Tibial nerve (tissue), 4 donors: ENCODE data around the gene SMTNL2. TPM values are rescaled to one million over a fixed set of nuclear protein-coding genes. Genes with fewer than 3 reads are reported as not detected.

Source experiments
- DNase-seq, 2 donors: peaks; one replicate each; pipeline ENCODE4 v3.0.0-alpha.2; 2019; ENCODE audit warnings: low spot score in 2 of 2
- H3K27ac ChIP-seq, 4 donors: fragments of 200-600 bp; sonication (generic) in 3 of 4; one replicate each; pipeline ENCODE4 v1.5.1; 2017 to 2019; ENCODE audit warnings: mild to moderate bottlenecking in 1 of 4
- H3K27me3 ChIP-seq, 2 donors: fragments of 200-600 bp; sonication (generic) in 1 of 2; one replicate each; pipeline versions ENCODE4 v1.5.1 to v1.6.0; 2017 to 2019
- H3K36me3 ChIP-seq, 3 donors: fragments of 200-600 bp; sonication (generic); one replicate each; pipeline ENCODE4 v1.5.1; 2018 to 2019
- H3K4me1 ChIP-seq, 4 donors: fragments of 200-600 bp; sonication (generic) in 3 of 4; one replicate each; pipeline ENCODE4 v1.5.1; 2017 to 2019
- H3K4me3 ChIP-seq, 4 donors: fragments of 200-600 bp; sonication (generic) in 3 of 4; one replicate each; pipeline ENCODE4 v1.5.1; 2017 to 2019; ENCODE audit warnings: mild to moderate bottlenecking in 1 of 4, moderate library complexity in 1 of 4
- H3K9me3 ChIP-seq, 4 donors: fragments of 200-600 bp; sonication (generic) in 3 of 4; one replicate each; pipeline ENCODE4 v1.5.1; 2017 to 2019
- CTCF ChIP-seq, 5 experiments: fragments of 200-600 bp in 3 of 5; fragments of 450-650 bp in 2 of 5; sonication (generic) in 3 of 5; IDR thresholded peaks; one replicate each; pipeline ENCODE4 v1.5.1; 2016 to 2019; ENCODE audit warnings: antibody characterized with exemption in 5 of 5, mild to moderate bottlenecking in 3 of 5, moderate library complexity in 2 of 5
- EP300 ChIP-seq, 2 donors: sonication (generic); formaldehyde crosslinking; IDR thresholded peaks; one replicate each; pipeline ENCODE4 v1.6.1; 2017; ENCODE audit warnings: antibody characterized with exemption in 2 of 2, mild to moderate bottlenecking in 1 of 2
- POLR2A ChIP-seq, 2 donors: fragments of 450-650 bp; IDR thresholded peaks; one replicate each; pipeline ENCODE4 v1.6.1; 2017; ENCODE audit warnings: antibody characterized with exemption in 2 of 2, mild to moderate bottlenecking in 2 of 2, moderate library complexity in 2 of 2
- WGBS, 2 donors: methylation state at CpG; one replicate each; pipeline ENCODE4 v1.1.5; 2018; 5-methylcytosine and 5-hydroxymethylcytosine counted together
- total RNA-seq, 4 donors: library from RNA; depleted of rRNA; stranded (reverse); fragments of >200 nt; gene quantifications; one replicate each; pipeline ENCODE4 v1.1.0, GENCODE V29; 2016

SMTNL2 gene
- total RNA-seq, 4 donors from 2014 or later, result 1.5 to 8.2 (median 4.4) TPM

- peaks cover 0 to 5% of the 10 kb centered on the region in 2 donors for H3K27me3 ChIP-seq
- no peak for DNase-seq
- H3K36me3 ChIP-seq, result no peaks in the 10 kb centered on the region
- TF ChIP-seq EP300 (IDR thresholded peaks at IDR 0.05) (peak in 1 of 2 donors; percentile 66), POLR2A (IDR thresholded peaks at IDR 0.05) (no peak), CTCF (IDR thresholded peaks at IDR 0.05) (no peak)
- WGBS, 2 donors, result 33 to 34% methylated on average over 12 of the region's 12 CpGs
- peak overlapping the region in 2 of 4 donors; percentile 36 to 47 for H3K27ac ChIP-seq
- H3K9me3 ChIP-seq, result no peaks in the 10 kb centered on the region
- H3K4me1 ChIP-seq, result peaks cover 0 to 32% (median 2%) of the 10 kb centered on the region in 4 donors
- no peak overlapping the region for H3K4me3 ChIP-seq
These were observed 21.5 kb downstream of the SMTNL2 start for GRCh38 chr17:4605826-4606225.

GRCh38 chr17:4607261-4607741 lies 23.0 kb downstream of the SMTNL2 start:
- TF ChIP-seq POLR2A (IDR thresholded peaks at IDR 0.05) (no peak), CTCF (IDR thresholded peaks at IDR 0.05) (no peak), EP300 (IDR thresholded peaks at IDR 0.05) (no peak)
- no peaks in the 10 kb centered on the region for H3K36me3 ChIP-seq
- no peaks in the 10 kb centered on the region for H3K27me3 ChIP-seq
- H3K4me1 ChIP-seq, result peaks cover 0 to 32% (median 2%) of the 10 kb centered on the region in 4 donors
- DNase-seq, result no peak
- no peaks in the 10 kb centered on the region for H3K9me3 ChIP-seq
- peak overlapping the region in 3 of 4 donors; percentile 7 to 70 (median 25) for H3K27ac ChIP-seq
- WGBS, 2 donors, result 66 to 70% methylated on average over 25 of the region's 25 CpGs
- H3K4me3 ChIP-seq, result no peak overlapping the region

GRCh38 chr17:4607773-4608187 lies 23.5 kb downstream of the SMTNL2 start:
- no peaks in the 10 kb centered on the region for H3K9me3 ChIP-seq
- peak; percentile 30 to 73 for DNase-seq
- TF ChIP-seq EP300 (IDR thresholded peaks at IDR 0.05) (no peak), CTCF (IDR thresholded peaks at IDR 0.05) (no peak), POLR2A (IDR thresholded peaks at IDR 0.05) (no peak)
- H3K36me3 ChIP-seq, result no peaks in the 10 kb centered on the region
- WGBS, 2 donors, result 4 to 10% methylated on average over 9 of the region's 9 CpGs
- no peaks in the 10 kb centered on the region for H3K27me3 ChIP-seq
- H3K4me1 ChIP-seq, result peaks cover 0 to 32% (median 2%) of the 10 kb centered on the region in 4 donors
- H3K4me3 ChIP-seq, result no peak overlapping the region
- peak overlapping the region in 3 of 4 donors; percentile 7 to 70 (median 25) for H3K27ac ChIP-seq

GRCh38 chr17:4609761-4610160 lies 25.4 kb downstream of the SMTNL2 start:
- Histone ChIP-seq H3K27me3 (no peaks in the 10 kb centered on the region), H3K27ac (no peak overlapping the region), H3K36me3 (no peaks in the 10 kb centered on the region), H3K9me3 (no peaks in the 10 kb centered on the region), H3K4me3 (no peak overlapping the region), H3K4me1 (peaks cover 0 to 25% (median under 1%) of the 10 kb centered on the region in 4 donors)
- TF ChIP-seq CTCF (IDR thresholded peaks at IDR 0.05) (no peak), POLR2A (IDR thresholded peaks at IDR 0.05) (no peak)
- no peak for DNase-seq
- 81 to 88% methylated on average over 7 of the region's 7 CpGs for WGBS, 2 donors

GRCh38 chr17:4610162-4610561 lies 25.8 kb downstream of the SMTNL2 start:
- Histone ChIP-seq H3K27ac (no peak overlapping the region), H3K4me1 (peaks cover 0 to 23% (median 0%) of the 10 kb centered on the region in 4 donors), H3K9me3 (no peaks in the 10 kb centered on the region), H3K4me3 (no peak overlapping the region), H3K27me3 (no peaks in the 10 kb centered on the region), H3K36me3 (no peaks in the 10 kb centered on the region)
- DNase-seq, result no peak
- 95 to 96% methylated on average over 5 of the region's 5 CpGs for WGBS, 2 donors
- no peak for TF ChIP-seq CTCF (IDR thresholded peaks at IDR 0.05)
- TF ChIP-seq POLR2A (IDR thresholded peaks at IDR 0.05), result no peak
- TF ChIP-seq EP300 (IDR thresholded peaks at IDR 0.05), result no peak
